ENCODE data around the gene CHN1. TPM values are rescaled to one million over a fixed set of nuclear protein-coding genes. Genes with fewer than 3 reads are reported as not detected.
A peak's percentile ranks its signal among the peaks of the same experiment; 100 is the strongest.

CHN1 gene
- total RNA-seq, 1 donor from 2014 or later: 32.7 TPM

GRCh38 chr2:174963437-174964400, 41.5 kb downstream of the CHN1 start:
- DNase-seq (ENCODE audit: low spot score in 2 of 2, unreplicated experiment in 2 of 2): no peak

GRCh38 chr2:174959787-174960186, 45.4 kb downstream of the CHN1 start:
- H3K4me1 Mint-ChIP-seq: peaks cover 26% of the 10 kb centered on the region
- no peak for TF ChIP-seq CTCF (IDR thresholded peaks at IDR 0.05; ENCODE audit: unreplicated experiment)
- peaks cover 10% of the 10 kb centered on the region for H3K9me3 Mint-ChIP-seq
- H3K27me3 Mint-ChIP-seq (ENCODE audit: low read depth): no peaks in the 10 kb centered on the region
- peaks cover 9% of the 10 kb centered on the region for H3K36me3 Mint-ChIP-seq
- peak overlapping the region; percentile 17 for H3K27ac Mint-ChIP-seq
- no peak for DNase-seq (ENCODE audit: low spot score in 2 of 2, unreplicated experiment in 2 of 2)
- no peak overlapping the region for H3K4me3 Mint-ChIP-seq

More at GRCh38 chr2:174963437-174964400, 41.5 kb downstream of the CHN1 start:
- Mint-ChIP-seq H3K27ac (peak overlapping the region; percentile 25), H3K36me3 (no peaks in the 10 kb centered on the region), H3K4me3 (no peak overlapping the region), H3K27me3 (ENCODE audit: low read depth) (no peaks in the 10 kb centered on the region), H3K4me1 (peaks cover 50% of the 10 kb centered on the region), H3K9me3 (no peaks in the 10 kb centered on the region)
- no peak for TF ChIP-seq CTCF (IDR thresholded peaks at IDR 0.05; ENCODE audit: unreplicated experiment)

- H3K27ac Mint-ChIP-seq: no peak overlapping the region
- no peaks in the 10 kb centered on the region for H3K27me3 Mint-ChIP-seq (ENCODE audit: low read depth)
- H3K9me3 Mint-ChIP-seq: peaks cover 22% of the 10 kb centered on the region
- peaks cover 15% of the 10 kb centered on the region for H3K36me3 Mint-ChIP-seq
- H3K4me3 Mint-ChIP-seq: no peak overlapping the region
- H3K4me1 Mint-ChIP-seq: peaks cover 17% of the 10 kb centered on the region
- no peak for DNase-seq (ENCODE audit: low spot score in 2 of 2, unreplicated experiment in 2 of 2)
- TF ChIP-seq CTCF (IDR thresholded peaks at IDR 0.05; ENCODE audit: unreplicated experiment): no peak
Observed at GRCh38 chr2:174957050-174957449, 48.1 kb downstream of the CHN1 start.

GRCh38 chr2:174952607-174953006, 52.6 kb downstream of the CHN1 start:
- Mint-ChIP-seq H3K4me1 (peaks cover 21% of the 10 kb centered on the region), H3K9me3 (peaks cover 22% of the 10 kb centered on the region), H3K36me3 (peaks cover 15% of the 10 kb centered on the region), H3K27me3 (ENCODE audit: low read depth) (no peaks in the 10 kb centered on the region), H3K27ac (peak overlapping the region; percentile 2), H3K4me3 (no peak overlapping the region)
- TF ChIP-seq CTCF (IDR thresholded peaks at IDR 0.05; ENCODE audit: unreplicated experiment): no peak
- DNase-seq (ENCODE audit: low spot score in 2 of 2, unreplicated experiment in 2 of 2): no peak

GRCh38 chr2:174951745-174952144, 53.4 kb downstream of the CHN1 start:
- Mint-ChIP-seq H3K27ac (peak overlapping the region; percentile 92), H3K9me3 (peaks cover 22% of the 10 kb centered on the region), H3K4me1 (peaks cover 19% of the 10 kb centered on the region), H3K4me3 (no peak overlapping the region), H3K27me3 (ENCODE audit: low read depth) (no peaks in the 10 kb centered on the region), H3K36me3 (peaks cover 15% of the 10 kb centered on the region)
- TF ChIP-seq CTCF (IDR thresholded peaks at IDR 0.05; ENCODE audit: unreplicated experiment): no peak
- no peak for DNase-seq (ENCODE audit: low spot score in 2 of 2, unreplicated experiment in 2 of 2)
